HepG2 (cell line): ENCODE measurements around the gene MYO1E. TPM values are rescaled to one million over a fixed set of nuclear protein-coding genes. Genes with fewer than 3 reads are reported as not detected.

ENCODE experiments used
- ARID5B ChIP-seq: IDR thresholded peaks from 2 replicates; pipeline ENCODE4 v1.4.0; 2020; ENCODE audit warnings: mild to moderate bottlenecking, missing genetic modification reagents
- CEBPB ChIP-seq: IDR thresholded peaks from 2 replicates; pipeline ENCODE4 v1.6.1; 2011; ENCODE audit warnings: low read depth, low read length, improper control_type of control experiment, borderline replicate concordance
- FOXK1 ChIP-seq: sonication (generic); formaldehyde crosslinking; IDR thresholded peaks from 2 replicates; pipeline ENCODE4 v1.4.0; 2020; ENCODE audit warnings: low read depth, missing genetic modification reagents, borderline replicate concordance
- HES4 ChIP-seq: sonication (generic); formaldehyde crosslinking; IDR thresholded peaks from 2 replicates; pipeline ENCODE4 v1.9.0; 2021; ENCODE audit warnings: mild to moderate bottlenecking, missing genetic modification reagents, borderline replicate concordance
- HMGXB4 ChIP-seq, 2 experiments: sonication (generic) in 1 of 2; formaldehyde crosslinking in 1 of 2; IDR thresholded peaks; 2 replicates each; pipeline versions ENCODE4 v1.4.0 to v1.6.1; 2018 to 2020; ENCODE audit warnings: missing genetic modification reagents in 2 of 2, borderline replicate concordance in 1 of 2, low read depth in 1 of 2, mild to moderate bottlenecking in 1 of 2, missing biosample characterization in 1 of 2
- HOMEZ ChIP-seq: IDR thresholded peaks from 2 replicates; pipeline ENCODE4 v1.6.1; 2016; ENCODE audit warnings: low read depth
- IKZF4 ChIP-seq: sonication (generic); formaldehyde crosslinking; IDR thresholded peaks from 2 replicates; pipeline ENCODE4 v1.5.1; 2020; ENCODE audit warnings: borderline replicate concordance, mild to moderate bottlenecking, low read depth, missing genetic modification reagents; ENCODE audit errors: not compliant biosample characterization
- IRX3 ChIP-seq: sonication (generic); formaldehyde crosslinking; IDR thresholded peaks from 2 replicates; pipeline ENCODE4 v1.8.1; 2023; ENCODE audit warnings: mild to moderate bottlenecking, low read depth, missing genetic modification reagents, borderline replicate concordance
- MIER3 ChIP-seq: IDR thresholded peaks from 2 replicates; pipeline ENCODE4 v1.6.1; 2016; ENCODE audit warnings: missing compliant biosample characterization, borderline replicate concordance
- PHF5A ChIP-seq: IDR thresholded peaks from one replicate; pipeline ENCODE4 v1.6.1; 2018; ENCODE audit warnings: low read depth, missing genetic modification reagents; ENCODE audit not compliant: unreplicated experiment
- SAP130 ChIP-seq: IDR thresholded peaks from 2 replicates; pipeline ENCODE4 v1.6.1; 2016; ENCODE audit warnings: low read depth
- SKI ChIP-seq: fragments of 450-650 bp; IDR thresholded peaks from one replicate; pipeline ENCODE4 v1.6.1; 2018; ENCODE audit warnings: mild to moderate bottlenecking; ENCODE audit not compliant: partially characterized antibody
- SOX5 ChIP-seq: IDR thresholded peaks from 2 replicates; pipeline ENCODE4 v1.6.1; 2016; ENCODE audit warnings: borderline replicate concordance
- YEATS2 ChIP-seq: sonication (generic); formaldehyde crosslinking; IDR thresholded peaks from 2 replicates; pipeline ENCODE4 v1.4.0; 2020; ENCODE audit warnings: missing genetic modification reagents, borderline replicate concordance
- ZBTB33 ChIP-seq: sonication (generic); formaldehyde crosslinking; IDR thresholded peaks from 2 replicates; pipeline ENCODE4 v1.4.0; 2020; ENCODE audit warnings: missing genetic modification reagents
- ZNF44 ChIP-seq: sonication (generic); formaldehyde crosslinking; IDR thresholded peaks from 2 replicates; pipeline ENCODE4 v1.5.1; 2020; ENCODE audit warnings: mild to moderate bottlenecking, missing genetic modification reagents
- ZNF550 ChIP-seq: sonication (generic); formaldehyde crosslinking; IDR thresholded peaks from 2 replicates; pipeline ENCODE4 v1.4.0; 2020; ENCODE audit warnings: mild to moderate bottlenecking, missing genetic modification reagents, borderline replicate concordance
- ZNF605 ChIP-seq: sonication (generic); formaldehyde crosslinking; IDR thresholded peaks from 2 replicates; pipeline ENCODE4 v1.8.0; 2022; ENCODE audit warnings: mild to moderate bottlenecking, missing genetic modification reagents
- ZNF672 ChIP-seq: sonication (generic); formaldehyde crosslinking; IDR thresholded peaks from 2 replicates; pipeline ENCODE4 v1.8.1; 2022; ENCODE audit warnings: missing genetic modification reagents
- polyA plus RNA-seq, 8 experiments: library from polyadenylated mRNA; depleted of rRNA in 3 of 8; stranded (reverse) in 7 of 8; unstranded in 1 of 8; fragments of >200 nt; fragmentation: Illumina TruSeq in 4 of 8; extraction: Trizol in 4 of 8; gene quantifications; 2 replicates each; pipeline versions ENCODE4 v1.2.1 to v1.2.3, GENCODE V29; 2011 to 2016; ENCODE audit warnings: low read depth in 4 of 8, missing spikeins in 1 of 8, mixed read lengths in 1 of 8; ENCODE audit not compliant: insufficient read depth in 1 of 8
- total RNA-seq, 5 experiments: library from RNA; depleted of rRNA; stranded (reverse); fragments of >200 nt; fragmentation: Illumina TruSeq; extraction: Trizol; gene quantifications; 2 replicates each; pipeline ENCODE4 v1.2.3, GENCODE V29; 2016; ENCODE audit warnings: low read depth in 1 of 5

MYO1E gene
- total and polyA plus RNA-seq, 2 of the 13 experiments (the other 11 are each of a cell fraction or from before 2014, with no cell fraction given): 15.7 to 25.1 TPM

- TF ChIP-seq ZBTB33 (CRISPR knock-in tag): peak; percentile 63
- TF ChIP-seq YEATS2 (CRISPR knock-in tag): no peak
- TF ChIP-seq ZNF44 (CRISPR knock-in tag): no peak
- TF ChIP-seq HMGXB4 (CRISPR knock-in tag; IDR thresholded peaks at IDR 0.05; ENCODE audit: borderline replicate concordance in 1 of 2, low read depth in 1 of 2): no peak
- TF ChIP-seq ZNF605 (CRISPR knock-in tag): no peak
- TF ChIP-seq SKI: peak; percentile 77
- peak; percentile 23; the same call in 1 of the 2 replicates for TF ChIP-seq CEBPB
- TF ChIP-seq ARID5B (CRISPR knock-in tag): peak; percentile 71
- no peak for TF ChIP-seq MIER3 (CRISPR knock-in tag)
- no peak for TF ChIP-seq ZNF550 (CRISPR knock-in tag)
- 0 out of 2 replicates have a peak, but pooled peaks have one; percentile 11 for TF ChIP-seq SOX5 (CRISPR knock-in tag)
- TF ChIP-seq HES4: no peak
- TF ChIP-seq HOMEZ (CRISPR knock-in tag): no peak
- no peak for TF ChIP-seq IKZF4
- TF ChIP-seq SAP130: 0 out of 2 replicates have a peak, but pooled peaks have one; percentile 24
- TF ChIP-seq PHF5A (CRISPR knock-in tag): no peak
- TF ChIP-seq FOXK1 (CRISPR knock-in tag): no peak
- no peak for TF ChIP-seq ZNF672 (CRISPR knock-in tag)
- no peak for TF ChIP-seq IRX3 (CRISPR knock-in tag)
These were observed 68.5 kb downstream of the MYO1E start (continued) for GRCh38 chr15:59304034-59304795.
